Stimulated activated CD8-positive, alpha-beta memory T cell treated with anti-CD3 and anti-CD28 coated beads, Interleukin-7, amount 100 ng/mL, for 1 hour (primary cell): ENCODE data around the gene RPS6KA2.
"Not testable (repeated sequence)": the region's sequence is repeated elsewhere in the genome, so short reads cannot be mapped to it uniquely, and the experiment has no call there.

ENCODE experiments used
- DNase-seq, 2 donors: peaks; one replicate each; pipeline ENCODE4 v3.0.0-alpha.2; 2020; ENCODE audit warnings: low read depth in 2 of 2

RPS6KA2 gene

GRCh38 chr6:166395778-166396177, 231.3 kb downstream of the RPS6KA2 start:
- no peak for DNase-seq

- no peak for DNase-seq
These were observed 231.7 kb downstream of the RPS6KA2 start for GRCh38 chr6:166395351-166395750.

GRCh38 chr6:166394036-166394892, 232.8 kb downstream of the RPS6KA2 start:
- DNase-seq, result no peak

- no peak for DNase-seq
These were observed 233.6 kb downstream of the RPS6KA2 start for GRCh38 chr6:166393535-166393823.

- not testable (repeated sequence) for DNase-seq
These were observed 234.1 kb downstream of the RPS6KA2 start for GRCh38 chr6:166392755-166393534.

GRCh38 chr6:166389119-166389518, 237.9 kb downstream of the RPS6KA2 start:
- DNase-seq, result no peak

GRCh38 chr6:166388290-166389004, 238.6 kb downstream of the RPS6KA2 start:
- DNase-seq, result no peak

- no peak for DNase-seq
These were observed 239.3 kb downstream of the RPS6KA2 start for GRCh38 chr6:166387642-166388289.

- not testable (repeated sequence) for DNase-seq
These were observed 240.0 kb downstream of the RPS6KA2 start for GRCh38 chr6:166387098-166387497.

- DNase-seq, result no peak
These were observed 240.9 kb downstream of the RPS6KA2 start for GRCh38 chr6:166386111-166386510.

- not testable (repeated sequence) for DNase-seq
These were observed 243.2 kb downstream of the RPS6KA2 start for GRCh38 chr6:166383802-166384363.

- DNase-seq, result peak; percentile 82 to 88
These were observed 243.9 kb downstream of the RPS6KA2 start, which contains the start of gene MPC1 for GRCh38 chr6:166382933-166383801. Gene MPC1 (minus strand): TSS chr6:166382940. CDS start chr6:166382876, 64 bp downstream.

- no peak for DNase-seq
These were observed 244.5 kb downstream of the RPS6KA2 start for GRCh38 chr6:166382500-166382932.

GRCh38 chr6:166381733-166382499, 245.1 kb downstream of the RPS6KA2 start:
- peak; percentile 45 to 48 for DNase-seq

GRCh38 chr6:166381381-166381732, 245.7 kb downstream of the RPS6KA2 start:
- DNase-seq, result no peak

GRCh38 chr6:166379800-166380199, 247.3 kb downstream of the RPS6KA2 start:
- DNase-seq, result no peak

- no peak for DNase-seq
These were observed 247.9 kb downstream of the RPS6KA2 start for GRCh38 chr6:166379103-166379586.

GRCh38 chr6:166377721-166378120, 249.3 kb downstream of the RPS6KA2 start:
- DNase-seq, result no peak

- DNase-seq, result no peak
These were observed 252.0 kb downstream of the RPS6KA2 start for GRCh38 chr6:166375013-166375412.
